K562 (cell line): ENCODE measurements around the gene RETN. TPM values are rescaled to one million over a fixed set of nuclear protein-coding genes. Genes with fewer than 3 reads are reported as not detected.

Experiments
- ARID1B ChIP-seq: fragments of 450-650 bp; IDR thresholded peaks from 2 replicates; pipeline ENCODE4 v1.6.1; 2016; ENCODE audit warnings: antibody characterized with exemption, mild to moderate bottlenecking, inconsistent platforms
- ESRRB ChIP-seq: fragments of 250-450 bp; sonication (Bioruptor Pico); IDR thresholded peaks from 2 replicates; pipeline ENCODE4 v1.5.0; 2020; ENCODE audit warnings: mild to moderate bottlenecking, moderate library complexity, borderline replicate concordance
- FOXK1 ChIP-seq: sonication (generic); formaldehyde crosslinking; IDR thresholded peaks from 2 replicates; pipeline ENCODE4 v1.8.0; 2022; ENCODE audit warnings: missing genetic modification reagents, mild to moderate bottlenecking, borderline replicate concordance
- GTF2E2 ChIP-seq: fragments of 200-800 bp; sonication (Bioruptor generic); IDR thresholded peaks from 2 replicates; pipeline ENCODE4 v1.6.1; 2016; ENCODE audit warnings: missing genetic modification characterization, missing compliant biosample characterization
- GTF2F1 ChIP-seq: IDR thresholded peaks from 2 replicates; pipeline ENCODE4 v1.6.1; 2011; ENCODE audit warnings: low read depth, low read length, improper control_type of control experiment
- ILF3 ChIP-seq: fragments of 450-650 bp; IDR thresholded peaks from 2 replicates; pipeline ENCODE4 v1.6.1; 2018; ENCODE audit warnings: antibody characterized with exemption, mild to moderate bottlenecking, moderate library complexity, borderline replicate concordance
- JUND ChIP-seq, 2 experiments: IDR thresholded peaks; 2 replicates in 1 of 2; 3 replicates in 1 of 2; pipeline ENCODE4 v1.6.1; 2011; ENCODE audit warnings: borderline replicate concordance in 2 of 2, low read depth in 2 of 2, low read length in 2 of 2, improper control_type of control experiment in 1 of 2, missing biosample characterization in 1 of 2, missing genetic modification characterization in 1 of 2, missing genetic modification reagents in 1 of 2
- KDM1A ChIP-seq, 2 experiments: fragments of 450-650 bp; IDR thresholded peaks; 2 replicates each; pipeline ENCODE4 v1.6.1; 2016; ENCODE audit warnings: mild to moderate bottlenecking in 2 of 2
- KDM2B ChIP-seq: fragments of 250-450 bp; sonication (Bioruptor Pico); IDR thresholded peaks from 2 replicates; pipeline ENCODE4 v1.8.0; 2021; ENCODE audit warnings: mild to moderate bottlenecking, moderate library complexity
- MTA2 ChIP-seq: fragments of 450-650 bp; IDR thresholded peaks from 2 replicates; pipeline ENCODE4 v1.6.1; 2016; ENCODE audit warnings: low read depth
- NR2C2 ChIP-seq, 2 experiments: fragments of 200-800 bp in 1 of 2; sonication (Bioruptor generic) in 1 of 2; sonication (generic) in 1 of 2; formaldehyde crosslinking in 1 of 2; IDR thresholded peaks; 2 replicates each; pipeline versions ENCODE4 v1.6.1 to v1.8.0; 2016 to 2022; ENCODE audit warnings: mild to moderate bottlenecking in 1 of 2, missing compliant biosample characterization in 1 of 2, missing genetic modification characterization in 1 of 2, missing genetic modification reagents in 1 of 2
- PHF21A ChIP-seq: fragments of 450-650 bp; IDR thresholded peaks from 2 replicates; pipeline ENCODE4 v1.6.1; 2017; ENCODE audit warnings: low read depth, borderline replicate concordance
- TBL1XR1 ChIP-seq, 2 experiments: IDR thresholded peaks; 2 replicates each; pipeline ENCODE4 v1.6.1; 2012; ENCODE audit warnings: improper control_type of control experiment in 2 of 2, low read length in 2 of 2, mild to moderate bottlenecking in 1 of 2
- ZNF165 ChIP-seq: fragments of 250-450 bp; sonication (Bioruptor Pico); IDR thresholded peaks from 2 replicates; pipeline ENCODE4 v1.4.0; 2020; ENCODE audit warnings: borderline replicate concordance
- ZNF263 ChIP-seq: sonication (generic); formaldehyde crosslinking; IDR thresholded peaks from 2 replicates; pipeline ENCODE4 v1.8.0; 2022; ENCODE audit warnings: mild to moderate bottlenecking, missing genetic modification reagents, borderline replicate concordance
- ZNF354B ChIP-seq: fragments of 250-450 bp; sonication (Bioruptor Pico); IDR thresholded peaks from 2 replicates; pipeline ENCODE4 v1.4.0; 2020
- ZNF57 ChIP-seq: fragments of 450-650 bp; formaldehyde crosslinking; IDR thresholded peaks from 2 replicates; pipeline ENCODE4 v1.4.0; 2020; ENCODE audit warnings: mild to moderate bottlenecking, moderate library complexity
- ZNF717 ChIP-seq: fragments of 250-450 bp; sonication (Bioruptor Pico); IDR thresholded peaks from 2 replicates; pipeline ENCODE4 v1.5.0; 2021
- polyA plus RNA-seq, 8 experiments: library from polyadenylated mRNA; depleted of rRNA in 4 of 8; stranded (reverse) in 5 of 8; unstranded in 3 of 8; fragments of >200 nt; fragmentation: Nextera tagmentation in 2 of 8; fragmentation: Illumina TruSeq in 1 of 8; extraction: Ambion mirVana in 2 of 8; extraction: Trizol in 1 of 8; gene quantifications; 2 replicates each; pipeline versions ENCODE4 v1.2.1 to v1.2.3, GENCODE V29; 2011 to 2014; ENCODE audit warnings: inconsistent platforms in 1 of 8, missing spikeins in 1 of 8
- total RNA-seq, 7 experiments: library from RNA; depleted of rRNA in 6 of 7; stranded (reverse); fragments of >200 nt in 6 of 7; fragmentation: Illumina TruSeq in 2 of 7; extraction: Trizol in 2 of 7; gene quantifications; 2 replicates each; pipeline versions ENCODE4 v1.2.1 to v1.2.3, GENCODE V29; 2011 to 2021; ENCODE audit warnings: low replicate concordance in 1 of 7
- TF ChIP-seq, protein P1 (sequence below): IDR thresholded peaks from 3 replicates; pipeline ENCODE4 v1.6.1; 2011; ENCODE audit warnings: borderline replicate concordance, mild to moderate bottlenecking, moderate library complexity; ENCODE audit not compliant: insufficient read length; ENCODE audit errors: extremely low read depth
- TF ChIP-seq, protein P2 (sequence below): sonication (generic); formaldehyde crosslinking; IDR thresholded peaks from 2 replicates; pipeline ENCODE4 v1.9.0; 2022; ENCODE audit warnings: mild to moderate bottlenecking, missing genetic modification reagents
- TF ChIP-seq, protein P3 (sequence below): sonication (generic); formaldehyde crosslinking; IDR thresholded peaks from 2 replicates; pipeline ENCODE4 v1.9.0; 2022; ENCODE audit warnings: mild to moderate bottlenecking, missing genetic modification reagents
- TF ChIP-seq, protein P4 (sequence below): fragments of 250-450 bp; sonication (Bioruptor Pico); IDR thresholded peaks from 2 replicates; pipeline ENCODE4 v1.5.0; 2021
- TF ChIP-seq, protein P5 (sequence below): sonication (generic); formaldehyde crosslinking; IDR thresholded peaks from 2 replicates; pipeline ENCODE4 v1.5.0; 2020; ENCODE audit warnings: missing genetic modification reagents

RETN gene
- total and polyA plus RNA-seq, 9 of the 15 experiments (the other 6 are each of a cell fraction or from before 2014, with no cell fraction given): not detected

DNA sequence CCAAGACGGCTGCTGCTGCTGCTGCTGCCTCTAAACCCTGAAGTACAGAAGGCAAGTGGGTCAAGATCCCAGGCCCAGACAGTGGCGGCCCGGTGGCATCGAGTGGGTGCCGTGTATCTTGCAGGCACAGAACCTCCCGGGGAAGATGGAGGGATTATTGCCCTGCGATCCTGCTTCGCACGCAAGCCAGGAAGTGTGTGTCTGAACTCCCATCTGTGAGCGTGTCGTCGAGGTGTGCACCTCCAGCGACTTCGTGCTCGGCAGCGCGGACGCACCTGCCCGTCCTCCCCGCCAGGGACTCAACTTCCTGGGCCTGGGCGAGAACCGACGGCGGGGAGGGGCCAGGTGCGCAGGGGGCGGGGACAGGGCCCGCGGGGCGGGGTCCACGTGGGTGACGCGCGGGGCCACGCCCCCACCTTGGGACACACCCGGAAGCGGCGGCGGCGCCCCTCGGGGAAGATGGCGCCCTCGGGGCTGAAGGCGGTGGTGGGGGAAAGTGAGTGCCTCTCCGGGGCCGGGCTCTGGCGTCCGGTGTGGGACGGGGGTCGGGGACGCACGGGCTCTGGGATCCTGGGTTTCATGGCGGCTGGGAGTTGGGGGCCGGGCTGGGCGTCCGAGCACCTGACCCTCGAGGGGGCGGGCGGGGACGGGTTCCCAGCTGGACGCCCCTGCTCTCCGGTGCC is 32.0 kb upstream of the RETN start, which contains the start of gene STXBP2 (continued):
- TF ChIP-seq NR2C2 (CRISPR knock-in tag; IDR thresholded peaks at IDR 0.05): peak; percentile 51; the same call in 1 of the 2 replicates
- 0 out of 2 replicates have a peak, but pooled peaks have one; percentile 8 for TF ChIP-seq NR2C2 (tag; IDR thresholded peaks at IDR 0.05)
- TF ChIP-seq, protein P1, sequence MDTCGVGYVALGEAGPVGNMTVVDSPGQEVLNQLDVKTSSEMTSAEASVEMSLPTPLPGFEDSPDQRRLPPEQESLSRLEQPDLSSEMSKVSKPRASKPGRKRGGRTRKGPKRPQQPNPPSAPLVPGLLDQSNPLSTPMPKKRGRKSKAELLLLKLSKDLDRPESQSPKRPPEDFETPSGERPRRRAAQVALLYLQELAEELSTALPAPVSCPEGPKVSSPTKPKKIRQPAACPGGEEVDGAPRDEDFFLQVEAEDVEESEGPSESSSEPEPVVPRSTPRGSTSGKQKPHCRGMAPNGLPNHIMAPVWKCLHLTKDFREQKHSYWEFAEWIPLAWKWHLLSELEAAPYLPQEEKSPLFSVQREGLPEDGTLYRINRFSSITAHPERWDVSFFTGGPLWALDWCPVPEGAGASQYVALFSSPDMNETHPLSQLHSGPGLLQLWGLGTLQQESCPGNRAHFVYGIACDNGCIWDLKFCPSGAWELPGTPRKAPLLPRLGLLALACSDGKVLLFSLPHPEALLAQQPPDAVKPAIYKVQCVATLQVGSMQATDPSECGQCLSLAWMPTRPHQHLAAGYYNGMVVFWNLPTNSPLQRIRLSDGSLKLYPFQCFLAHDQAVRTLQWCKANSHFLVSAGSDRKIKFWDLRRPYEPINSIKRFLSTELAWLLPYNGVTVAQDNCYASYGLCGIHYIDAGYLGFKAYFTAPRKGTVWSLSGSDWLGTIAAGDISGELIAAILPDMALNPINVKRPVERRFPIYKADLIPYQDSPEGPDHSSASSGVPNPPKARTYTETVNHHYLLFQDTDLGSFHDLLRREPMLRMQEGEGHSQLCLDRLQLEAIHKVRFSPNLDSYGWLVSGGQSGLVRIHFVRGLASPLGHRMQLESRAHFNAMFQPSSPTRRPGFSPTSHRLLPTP: no peak
- no peak for TF ChIP-seq PHF21A
- no peak for TF ChIP-seq ARID1B
- peak; percentile 65; the same call in 1 of the 2 replicates for TF ChIP-seq ZNF263 (CRISPR knock-in tag)
- TF ChIP-seq FOXK1 (CRISPR knock-in tag): no peak
- TF ChIP-seq KDM2B: no peak
- TF ChIP-seq GTF2F1: no peak
- TF ChIP-seq GTF2E2 (tag): 0 out of 2 replicates have a peak, but pooled peaks have one; percentile 83
- no peak for TF ChIP-seq ESRRB (CRISPR knock-in tag)
- TF ChIP-seq, protein P2, sequence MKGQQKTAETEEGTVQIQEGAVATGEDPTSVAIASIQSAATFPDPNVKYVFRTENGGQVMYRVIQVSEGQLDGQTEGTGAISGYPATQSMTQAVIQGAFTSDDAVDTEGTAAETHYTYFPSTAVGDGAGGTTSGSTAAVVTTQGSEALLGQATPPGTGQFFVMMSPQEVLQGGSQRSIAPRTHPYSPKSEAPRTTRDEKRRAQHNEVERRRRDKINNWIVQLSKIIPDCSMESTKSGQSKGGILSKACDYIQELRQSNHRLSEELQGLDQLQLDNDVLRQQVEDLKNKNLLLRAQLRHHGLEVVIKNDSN (CRISPR knock-in tag): peak; percentile 58
- TF ChIP-seq ILF3: peak; percentile 36; the same call in 1 of the 2 replicates
- no peak for TF ChIP-seq MTA2
- TF ChIP-seq, protein P3, sequence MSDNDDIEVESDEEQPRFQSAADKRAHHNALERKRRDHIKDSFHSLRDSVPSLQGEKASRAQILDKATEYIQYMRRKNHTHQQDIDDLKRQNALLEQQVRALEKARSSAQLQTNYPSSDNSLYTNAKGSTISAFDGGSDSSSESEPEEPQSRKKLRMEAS (CRISPR knock-in tag): peak; percentile 97
- TF ChIP-seq, protein P4, sequence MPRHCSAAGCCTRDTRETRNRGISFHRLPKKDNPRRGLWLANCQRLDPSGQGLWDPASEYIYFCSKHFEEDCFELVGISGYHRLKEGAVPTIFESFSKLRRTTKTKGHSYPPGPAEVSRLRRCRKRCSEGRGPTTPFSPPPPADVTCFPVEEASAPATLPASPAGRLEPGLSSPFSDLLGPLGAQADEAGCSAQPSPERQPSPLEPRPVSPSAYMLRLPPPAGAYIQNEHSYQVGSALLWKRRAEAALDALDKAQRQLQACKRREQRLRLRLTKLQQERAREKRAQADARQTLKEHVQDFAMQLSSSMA (CRISPR knock-in tag): no peak
- TF ChIP-seq ZNF165 (CRISPR knock-in tag): no peak
- TF ChIP-seq ZNF717: no peak
- 0 out of 2 replicates have a peak, but pooled peaks have one; percentile 3 for TF ChIP-seq JUND (IDR thresholded peaks at IDR 0.05; ENCODE audit: borderline replicate concordance, low read depth, low read length)
- TF ChIP-seq JUND (tag; IDR thresholded peaks at IDR 0.05; ENCODE audit: borderline replicate concordance, low read depth, low read length): no peak
- no peak for TF ChIP-seq KDM1A (IDR thresholded peaks at IDR 0.05)
- no peak for TF ChIP-seq ZNF354B
- TF ChIP-seq ZNF57 (CRISPR knock-in tag): no peak
- TF ChIP-seq, protein P5, sequence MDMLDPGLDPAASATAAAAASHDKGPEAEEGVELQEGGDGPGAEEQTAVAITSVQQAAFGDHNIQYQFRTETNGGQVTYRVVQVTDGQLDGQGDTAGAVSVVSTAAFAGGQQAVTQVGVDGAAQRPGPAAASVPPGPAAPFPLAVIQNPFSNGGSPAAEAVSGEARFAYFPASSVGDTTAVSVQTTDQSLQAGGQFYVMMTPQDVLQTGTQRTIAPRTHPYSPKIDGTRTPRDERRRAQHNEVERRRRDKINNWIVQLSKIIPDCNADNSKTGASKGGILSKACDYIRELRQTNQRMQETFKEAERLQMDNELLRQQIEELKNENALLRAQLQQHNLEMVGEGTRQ (CRISPR knock-in tag): no peak
- TF ChIP-seq TBL1XR1 (IDR thresholded peaks at IDR 0.05; ENCODE audit: low read length in 2 of 2): no peak
